Measurements from ENCODE around the gene STK17A. TPM values are rescaled to one million over a fixed set of nuclear protein-coding genes. Genes with fewer than 3 reads are reported as not detected.

The STK17A gene
- total and polyA plus RNA-seq, 4 donors, result 11.7 to 34.7 (median 22.0) TPM

GRCh38 chr7:43653466-43653865, 70.6 kb downstream of the STK17A start:
- no peak overlapping the region for H3K4me3 ChIP-seq
- no peaks in the 10 kb centered on the region for H3K27me3 ChIP-seq (ENCODE audit: control insufficient read depth in 3 of 3, insufficient read depth in 3 of 3, low read length in 2 of 3)
- H3K9me3 ChIP-seq (ENCODE audit: control insufficient read depth in 4 of 4, insufficient read depth in 3 of 4, low read length in 3 of 4), result no peaks in the 10 kb centered on the region
- TF ChIP-seq CTCF (IDR thresholded peaks at IDR 0.05; ENCODE audit: control extremely low read depth, extremely low read depth), result no peak
- peaks cover 0 to 3% (median under 1%) of the 10 kb centered on the region in 4 donors for H3K36me3 ChIP-seq (ENCODE audit: control insufficient read depth in 4 of 4, insufficient read depth in 4 of 4, low read length in 4 of 4)
- WGBS, 2 donors, result 90 to 92% methylated on average over 4 of the region's 4 CpGs
- DNase-seq (no peak), ATAC-seq (ENCODE audit: insufficient read depth, low FRiP score) (no peak)
- H3K9ac ChIP-seq (ENCODE audit: insufficient read depth in 1 of 2, low read length in 2 of 2), result no peak overlapping the region
- no peak overlapping the region for H3K27ac ChIP-seq (ENCODE audit: low read depth in 1 of 2, low read length in 1 of 2)
- H3K4me1 ChIP-seq (ENCODE audit: control insufficient read depth in 5 of 5, insufficient read depth in 5 of 5, low read length in 5 of 5), result peaks cover 3 to 15% (median 7%) of the 10 kb centered on the region in 5 donors

- ATAC-seq (ENCODE audit: insufficient read depth, low FRiP score), result no peak
- Histone ChIP-seq H3K9ac (ENCODE audit: insufficient read depth in 1 of 2, low read length in 2 of 2) (no peak overlapping the region), H3K27ac (ENCODE audit: low read depth in 1 of 2, low read length in 1 of 2) (no peak overlapping the region), H3K4me3 (no peak overlapping the region), H3K36me3 (ENCODE audit: control insufficient read depth in 4 of 4, insufficient read depth in 4 of 4, low read length in 4 of 4) (peaks cover 0 to 3% (median under 1%) of the 10 kb centered on the region in 4 donors), H3K4me1 (ENCODE audit: control insufficient read depth in 5 of 5, insufficient read depth in 5 of 5, low read length in 5 of 5) (peaks cover 3 to 13% (median 9%) of the 10 kb centered on the region in 5 donors), H3K27me3 (ENCODE audit: control insufficient read depth in 3 of 3, insufficient read depth in 3 of 3, low read length in 2 of 3) (no peaks in the 10 kb centered on the region), H3K9me3 (ENCODE audit: control insufficient read depth in 4 of 4, insufficient read depth in 3 of 4, low read length in 3 of 4) (no peaks in the 10 kb centered on the region)
- WGBS, 2 donors, result 81 to 85% methylated on average over 4 of the region's 4 CpGs
- DNase-seq, result no peak
- TF ChIP-seq CTCF (IDR thresholded peaks at IDR 0.05; ENCODE audit: control extremely low read depth, extremely low read depth), result no peak
Measured at GRCh38 chr7:43653891-43654504, 71.1 kb downstream of the STK17A start.

- ATAC-seq (ENCODE audit: insufficient read depth, low FRiP score) (no peak), DNase-seq (no peak)
- no peaks in the 10 kb centered on the region for H3K9me3 ChIP-seq (ENCODE audit: control insufficient read depth in 4 of 4, insufficient read depth in 3 of 4, low read length in 3 of 4)
- peaks cover 0 to 2% (median 0%) of the 10 kb centered on the region in 4 donors for H3K36me3 ChIP-seq (ENCODE audit: control insufficient read depth in 4 of 4, insufficient read depth in 4 of 4, low read length in 4 of 4)
- H3K27ac ChIP-seq (ENCODE audit: low read depth in 1 of 2, low read length in 1 of 2), result no peak overlapping the region
- TF ChIP-seq CTCF (IDR thresholded peaks at IDR 0.05; ENCODE audit: control extremely low read depth, extremely low read depth), result no peak
- WGBS, 2 donors, result 93 to 96% methylated on average over 3 of the region's 3 CpGs
- H3K4me3 ChIP-seq, result no peak overlapping the region
- H3K4me1 ChIP-seq (ENCODE audit: control insufficient read depth in 5 of 5, insufficient read depth in 5 of 5, low read length in 5 of 5), result peaks cover 0 to 17% (median 6%) of the 10 kb centered on the region in 5 donors
- H3K9ac ChIP-seq (ENCODE audit: insufficient read depth in 1 of 2, low read length in 2 of 2), result no peak overlapping the region
- no peaks in the 10 kb centered on the region for H3K27me3 ChIP-seq (ENCODE audit: control insufficient read depth in 3 of 3, insufficient read depth in 3 of 3, low read length in 2 of 3)
Measured at GRCh38 chr7:43655584-43655983, 72.7 kb downstream of the STK17A start.

GRCh38 chr7:43656997-43657396, 74.1 kb downstream of the STK17A start:
- no peak overlapping the region for H3K9ac ChIP-seq (ENCODE audit: insufficient read depth in 1 of 2, low read length in 2 of 2)
- TF ChIP-seq CTCF (IDR thresholded peaks at IDR 0.05; ENCODE audit: control extremely low read depth, extremely low read depth), result no peak
- H3K4me1 ChIP-seq (ENCODE audit: control insufficient read depth in 5 of 5, insufficient read depth in 5 of 5, low read length in 5 of 5), result peaks cover 0 to 14% (median 0%) of the 10 kb centered on the region in 5 donors
- no peaks in the 10 kb centered on the region for H3K36me3 ChIP-seq (ENCODE audit: control insufficient read depth in 4 of 4, insufficient read depth in 4 of 4, low read length in 4 of 4)
- ATAC-seq (ENCODE audit: insufficient read depth, low FRiP score) (no peak), DNase-seq (no peak)
- no peak overlapping the region for H3K4me3 ChIP-seq
- H3K27ac ChIP-seq (ENCODE audit: low read depth in 1 of 2, low read length in 1 of 2), result no peak overlapping the region
- H3K9me3 ChIP-seq (ENCODE audit: control insufficient read depth in 4 of 4, insufficient read depth in 3 of 4, low read length in 3 of 4), result no peaks in the 10 kb centered on the region
- H3K27me3 ChIP-seq (ENCODE audit: control insufficient read depth in 3 of 3, insufficient read depth in 3 of 3, low read length in 2 of 3), result no peaks in the 10 kb centered on the region
- 94 to 97% methylated on average over 2 of the region's 2 CpGs for WGBS, 2 donors
